ENCODE results near the gene MB.

DNA sequence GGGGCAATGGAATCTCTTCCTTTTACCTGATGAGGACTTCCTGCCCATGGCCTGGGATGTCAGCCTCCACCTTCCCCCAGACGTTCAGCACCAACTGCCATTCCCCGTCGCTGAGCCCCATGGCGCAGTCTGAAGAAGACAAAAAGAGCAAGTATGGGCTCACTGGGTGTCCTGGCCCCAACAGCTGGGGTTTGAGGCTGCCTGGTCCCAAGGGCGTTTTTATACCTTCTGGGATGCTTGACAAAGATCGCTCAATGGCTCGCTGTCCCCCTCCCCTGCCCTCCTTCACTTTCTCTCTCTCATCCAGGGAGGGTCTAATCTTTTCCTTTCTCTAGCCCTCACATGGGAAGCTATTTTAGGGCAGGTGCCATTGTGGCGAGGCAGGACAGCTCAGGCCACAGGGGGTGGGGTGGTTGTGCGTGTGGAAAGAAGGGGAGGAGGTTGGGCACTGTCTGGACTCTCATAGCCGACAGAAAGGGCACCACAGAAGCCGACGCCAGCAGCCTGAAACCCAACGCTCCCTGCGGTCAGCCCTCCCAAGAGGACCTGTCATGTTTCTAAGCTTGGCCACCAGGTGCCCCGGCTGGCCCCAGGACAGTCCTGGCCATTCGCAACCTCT is at the start of gene MB:
- TF ChIP-seq, protein P1, sequence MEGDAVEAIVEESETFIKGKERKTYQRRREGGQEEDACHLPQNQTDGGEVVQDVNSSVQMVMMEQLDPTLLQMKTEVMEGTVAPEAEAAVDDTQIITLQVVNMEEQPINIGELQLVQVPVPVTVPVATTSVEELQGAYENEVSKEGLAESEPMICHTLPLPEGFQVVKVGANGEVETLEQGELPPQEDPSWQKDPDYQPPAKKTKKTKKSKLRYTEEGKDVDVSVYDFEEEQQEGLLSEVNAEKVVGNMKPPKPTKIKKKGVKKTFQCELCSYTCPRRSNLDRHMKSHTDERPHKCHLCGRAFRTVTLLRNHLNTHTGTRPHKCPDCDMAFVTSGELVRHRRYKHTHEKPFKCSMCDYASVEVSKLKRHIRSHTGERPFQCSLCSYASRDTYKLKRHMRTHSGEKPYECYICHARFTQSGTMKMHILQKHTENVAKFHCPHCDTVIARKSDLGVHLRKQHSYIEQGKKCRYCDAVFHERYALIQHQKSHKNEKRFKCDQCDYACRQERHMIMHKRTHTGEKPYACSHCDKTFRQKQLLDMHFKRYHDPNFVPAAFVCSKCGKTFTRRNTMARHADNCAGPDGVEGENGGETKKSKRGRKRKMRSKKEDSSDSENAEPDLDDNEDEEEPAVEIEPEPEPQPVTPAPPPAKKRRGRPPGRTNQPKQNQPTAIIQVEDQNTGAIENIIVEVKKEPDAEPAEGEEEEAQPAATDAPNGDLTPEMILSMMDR (optimal IDR thresholded peaks at IDR 0.05 in 1 of 3, IDR thresholded peaks at IDR 0.05 in 1 of 3, conservative IDR thresholded peaks at IDR 0.05 in 1 of 3; ENCODE audit: extremely low read depth in 1 of 3, insufficient read depth in 2 of 3, low read length in 3 of 3), result no peak
- TF ChIP-seq EZH2 (IDR thresholded peaks at IDR 0.05; ENCODE audit: low read length), result no peak

Measured in keratinocyte (primary cell).